K562 (cell line): Measurements from ENCODE around the gene TMEM116.
"Not testable (repeated sequence)": the region's sequence is repeated elsewhere in the genome, so short reads cannot be mapped to it uniquely, and the experiment has no call there.

ENCODE experiments used
- E2F3 ChIP-seq: fragments of 250-450 bp; sonication (Bioruptor Pico); IDR thresholded peaks from 2 replicates; pipeline ENCODE4 v1.4.0; 2020; ENCODE audit warnings: mild to moderate bottlenecking
- NRF1 ChIP-seq, 2 experiments: fragments of 450-650 bp; IDR thresholded peaks in 1 of 2; conservative IDR thresholded peaks in 1 of 2; 2 replicates each; pipeline ENCODE4 v1.6.1; 2014; ENCODE audit warnings: mild to moderate bottlenecking in 2 of 2
- PHF8 ChIP-seq: fragments of 200-600 bp; sonication (generic); IDR thresholded peaks from 2 replicates; pipeline ENCODE4 v1.6.1; 2012; ENCODE audit warnings: mixed run types, mild to moderate bottlenecking, inconsistent platforms, low read length, moderate library complexity, borderline replicate concordance
- POLR2A ChIP-seq: fragments of 450-650 bp; conservative IDR thresholded peaks from 2 replicates; pipeline ENCODE4 v1.6.1; 2016
- POLR2AphosphoS5 ChIP-seq: IDR thresholded peaks from 2 replicates; pipeline ENCODE4 v1.6.1; 2011; ENCODE audit warnings: mild to moderate bottlenecking, low read depth, low read length, moderate library complexity; ENCODE audit not compliant: control insufficient read depth, insufficient read depth
- SIN3B ChIP-seq: fragments of 450-650 bp; IDR thresholded peaks from 2 replicates; pipeline ENCODE4 v1.6.1; 2017; ENCODE audit warnings: low read depth, mild to moderate bottlenecking, moderate library complexity
- ZNF354B ChIP-seq: fragments of 250-450 bp; sonication (Bioruptor Pico); IDR thresholded peaks from 2 replicates; pipeline ENCODE4 v1.4.0; 2020
- TF ChIP-seq, protein P1 (sequence below): fragments of 450-650 bp; IDR thresholded peaks from 2 replicates; pipeline ENCODE4 v1.6.1; 2016
- TF ChIP-seq, protein P2 (sequence below): sonication (generic); formaldehyde crosslinking; IDR thresholded peaks from 2 replicates; pipeline ENCODE4 v1.8.1; 2022; ENCODE audit warnings: missing genetic modification reagents

DNA sequence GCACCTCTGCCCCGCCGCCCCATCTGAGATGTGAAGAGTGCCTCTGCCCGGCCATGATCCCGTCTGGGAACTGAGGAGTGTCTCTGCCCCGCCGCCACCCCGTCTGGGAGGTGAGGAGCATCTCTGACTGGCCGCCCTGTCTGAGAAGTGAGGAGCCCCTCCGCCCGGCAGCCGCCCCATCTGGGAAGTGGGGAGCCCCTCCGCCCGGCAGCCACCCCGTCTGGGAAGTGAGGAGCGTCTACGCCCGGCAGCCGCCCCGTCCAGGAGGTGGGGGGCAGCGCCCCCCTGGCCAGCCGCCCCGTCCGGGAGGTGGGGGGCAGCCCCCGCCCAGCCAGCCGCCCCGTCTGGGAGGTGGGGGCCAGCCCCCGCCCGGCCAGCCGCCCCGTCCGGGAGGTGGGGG lies 55.7 kb downstream of the TMEM116 start:
- TF ChIP-seq, protein P1, sequence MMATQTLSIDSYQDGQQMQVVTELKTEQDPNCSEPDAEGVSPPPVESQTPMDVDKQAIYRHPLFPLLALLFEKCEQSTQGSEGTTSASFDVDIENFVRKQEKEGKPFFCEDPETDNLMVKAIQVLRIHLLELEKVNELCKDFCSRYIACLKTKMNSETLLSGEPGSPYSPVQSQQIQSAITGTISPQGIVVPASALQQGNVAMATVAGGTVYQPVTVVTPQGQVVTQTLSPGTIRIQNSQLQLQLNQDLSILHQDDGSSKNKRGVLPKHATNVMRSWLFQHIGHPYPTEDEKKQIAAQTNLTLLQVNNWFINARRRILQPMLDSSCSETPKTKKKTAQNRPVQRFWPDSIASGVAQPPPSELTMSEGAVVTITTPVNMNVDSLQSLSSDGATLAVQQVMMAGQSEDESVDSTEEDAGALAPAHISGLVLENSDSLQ: not testable (repeated sequence)
- TF ChIP-seq, protein P2, sequence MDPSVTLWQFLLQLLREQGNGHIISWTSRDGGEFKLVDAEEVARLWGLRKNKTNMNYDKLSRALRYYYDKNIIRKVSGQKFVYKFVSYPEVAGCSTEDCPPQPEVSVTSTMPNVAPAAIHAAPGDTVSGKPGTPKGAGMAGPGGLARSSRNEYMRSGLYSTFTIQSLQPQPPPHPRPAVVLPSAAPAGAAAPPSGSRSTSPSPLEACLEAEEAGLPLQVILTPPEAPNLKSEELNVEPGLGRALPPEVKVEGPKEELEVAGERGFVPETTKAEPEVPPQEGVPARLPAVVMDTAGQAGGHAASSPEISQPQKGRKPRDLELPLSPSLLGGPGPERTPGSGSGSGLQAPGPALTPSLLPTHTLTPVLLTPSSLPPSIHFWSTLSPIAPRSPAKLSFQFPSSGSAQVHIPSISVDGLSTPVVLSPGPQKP (CRISPR knock-in tag): not testable (repeated sequence)
- TF ChIP-seq NRF1 (conservative IDR thresholded peaks at IDR 0.05 in 1 of 2, IDR thresholded peaks at IDR 0.05 in 1 of 2); PHF8; POLR2AphosphoS5; ZNF354B (CRISPR knock-in tag); E2F3 (CRISPR knock-in tag); SIN3B; POLR2A: not testable (repeated sequence)
